Activated CD8-positive, alpha-beta memory T cell treated with anti-CD3 and anti-CD28 coated beads for 4 hours (primary cell): ENCODE results near the gene MLLT6.
A peak's percentile ranks its signal among the peaks of the same experiment; 100 is the strongest.
"Not testable (repeated sequence)": the region's sequence is repeated elsewhere in the genome, so short reads cannot be mapped to it uniquely, and the experiment has no call there.

Experiments
- DNase-seq, 2 donors: peaks; one replicate each; pipeline ENCODE4 v3.0.0-alpha.2; 2020; ENCODE audit warnings: low read depth in 2 of 2

Gene MLLT6

GRCh38 chr17:38726145-38726544 is 21.1 kb downstream of the MLLT6 start:
- DNase-seq, result not testable (repeated sequence)

- peak; percentile 65 to 76 for DNase-seq
Measured at GRCh38 chr17:38727736-38728135, 22.7 kb downstream of the MLLT6 start.

GRCh38 chr17:38728290-38728831 is 23.3 kb downstream of the MLLT6 start:
- DNase-seq, result peak; percentile 63 to 72

GRCh38 chr17:38729368-38729885 is 24.4 kb downstream of the MLLT6 start:
- no peak for DNase-seq

GRCh38 chr17:38729886-38730525 is 24.9 kb downstream of the MLLT6 start, which contains the start of gene CISD3:
Gene CISD3, plus strand, starts transcription at chr17:38730341. Its CDS starts 18 bp downstream, at chr17:38730359.
- DNase-seq, result peak; percentile 67 to 73

- DNase-seq, result no peak
Measured at GRCh38 chr17:38730526-38731379, 25.7 kb downstream of the MLLT6 start.

GRCh38 chr17:38731526-38732294 is 26.6 kb downstream of the MLLT6 start:
- DNase-seq, result no peak

GRCh38 chr17:38732376-38733281 is 27.6 kb downstream of the MLLT6 start:
- no peak for DNase-seq

- no peak for DNase-seq
Measured at GRCh38 chr17:38733282-38733981, 28.4 kb downstream of the MLLT6 start.

- no peak for DNase-seq
Measured at GRCh38 chr17:38733982-38734973, 29.2 kb downstream of the MLLT6 start.

GRCh38 chr17:38735161-38735997 is 30.3 kb downstream of the MLLT6 start:
- DNase-seq, result peak; percentile 59 to 65

- no peak for DNase-seq
Measured at GRCh38 chr17:38738007-38738662, 33.1 kb downstream of the MLLT6 start.

GRCh38 chr17:38738686-38739085 is 33.6 kb downstream of the MLLT6 start:
- no peak for DNase-seq

GRCh38 chr17:38739305-38739704 is 34.2 kb downstream of the MLLT6 start:
- DNase-seq, result no peak

GRCh38 chr17:38740044-38740443 is 35.0 kb downstream of the MLLT6 start:
- DNase-seq, result no peak

- no peak for DNase-seq
Measured at GRCh38 chr17:38740806-38741205, 35.7 kb downstream of the MLLT6 start.

- no peak for DNase-seq
Measured at GRCh38 chr17:38741461-38741860, 36.4 kb downstream of the MLLT6 start.
